ENCODE measurements around the gene TRPM2.
A peak's percentile ranks its signal among the peaks of the same experiment; 100 is the strongest.

TRPM2 gene

GRCh38 chr21:44431300-44431699 is 77.9 kb downstream of the TRPM2 start:
- Mint-ChIP-seq H3K4me1 (ENCODE audit: low read depth) (peaks cover 1% of the 10 kb centered on the region), H3K4me3 (no peak overlapping the region), H3K36me3 (ENCODE audit: low read depth) (peaks cover 11% of the 10 kb centered on the region), H3K27me3 (ENCODE audit: low read depth) (no peaks in the 10 kb centered on the region), H3K9me3 (peaks cover 20% of the 10 kb centered on the region), H3K27ac (no peak overlapping the region)

GRCh38 chr21:44432841-44433790 is 79.7 kb downstream of the TRPM2 start:
- Mint-ChIP-seq H3K27ac (no peak overlapping the region), H3K4me1 (ENCODE audit: low read depth) (peaks cover 1% of the 10 kb centered on the region), H3K4me3 (no peak overlapping the region), H3K36me3 (ENCODE audit: low read depth) (peaks cover 14% of the 10 kb centered on the region), H3K27me3 (ENCODE audit: low read depth) (no peaks in the 10 kb centered on the region), H3K9me3 (peaks cover 20% of the 10 kb centered on the region)

GRCh38 chr21:44433791-44434567 is 80.6 kb downstream of the TRPM2 start:
- H3K27ac Mint-ChIP-seq = peak overlapping the region; percentile 24
- H3K4me3 Mint-ChIP-seq = no peak overlapping the region
- H3K27me3 Mint-ChIP-seq (ENCODE audit: low read depth) = no peaks in the 10 kb centered on the region
- H3K9me3 Mint-ChIP-seq = peaks cover 16% of the 10 kb centered on the region
- no peaks in the 10 kb centered on the region for H3K4me1 Mint-ChIP-seq (ENCODE audit: low read depth)
- H3K36me3 Mint-ChIP-seq (ENCODE audit: low read depth) = peaks cover 12% of the 10 kb centered on the region

DNA sequence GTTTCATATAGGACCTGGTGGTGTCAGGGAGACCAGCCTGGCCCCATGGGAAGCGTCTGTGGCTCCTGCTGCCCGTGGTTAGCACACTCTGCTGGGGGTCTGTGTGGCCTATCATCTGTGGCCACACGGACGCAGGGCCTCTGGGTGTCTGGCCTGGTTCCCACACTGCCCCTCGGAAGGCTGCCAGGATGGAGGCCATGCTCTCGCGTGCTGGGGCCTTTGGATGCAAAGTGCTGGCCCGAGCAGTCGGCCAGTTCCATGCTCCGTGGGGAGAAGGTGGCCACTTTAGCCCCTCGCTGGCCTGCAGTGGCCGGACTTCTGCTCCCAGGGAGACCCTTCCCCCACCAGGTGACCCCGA is 81.1 kb downstream of the TRPM2 start:
- H3K4me3 Mint-ChIP-seq = no peak overlapping the region
- H3K36me3 Mint-ChIP-seq (ENCODE audit: low read depth) = peaks cover 14% of the 10 kb centered on the region
- no peaks in the 10 kb centered on the region for H3K4me1 Mint-ChIP-seq (ENCODE audit: low read depth)
- peaks cover 15% of the 10 kb centered on the region for H3K9me3 Mint-ChIP-seq
- H3K27me3 Mint-ChIP-seq (ENCODE audit: low read depth) = no peaks in the 10 kb centered on the region
- H3K27ac Mint-ChIP-seq = peak overlapping the region; percentile 24

DNA sequence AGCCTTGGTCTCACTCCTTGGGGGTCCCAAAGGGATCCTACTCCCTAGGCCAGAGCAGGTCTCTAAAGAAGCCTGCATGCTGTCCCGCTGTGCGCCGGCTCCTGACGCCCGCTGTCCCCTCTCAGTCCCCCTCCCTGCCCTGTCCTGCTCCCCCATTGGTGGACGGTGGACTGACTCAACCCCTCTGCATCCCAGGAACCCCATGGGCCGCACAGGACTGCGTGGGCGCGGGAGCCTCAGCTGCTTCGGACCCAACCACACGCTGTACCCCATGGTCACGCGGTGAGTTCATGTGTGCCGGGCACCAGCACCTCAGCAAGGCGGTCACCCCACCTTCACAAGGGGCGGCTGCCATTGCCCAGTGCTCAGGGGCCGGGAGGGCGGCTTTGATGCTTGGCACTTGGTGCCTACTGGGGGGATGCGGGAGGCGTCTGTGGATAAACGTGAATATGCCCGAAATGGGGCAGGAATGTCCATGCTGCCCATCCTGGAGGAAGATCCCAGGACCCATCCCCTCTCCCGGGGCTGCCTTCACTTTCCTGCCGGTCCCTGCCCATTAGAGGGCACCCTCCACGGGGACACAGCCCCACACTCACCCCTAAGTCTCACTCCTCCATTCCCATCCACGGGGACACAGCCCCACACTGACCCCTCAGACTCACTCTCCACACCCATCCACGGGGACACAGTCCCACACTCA is 81.7 kb downstream of the TRPM2 start:
- Mint-ChIP-seq H3K27ac (peak overlapping the region; percentile 15), H3K36me3 (ENCODE audit: low read depth) (peaks cover 13% of the 10 kb centered on the region), H3K27me3 (ENCODE audit: low read depth) (no peaks in the 10 kb centered on the region), H3K9me3 (peaks cover 9% of the 10 kb centered on the region), H3K4me1 (ENCODE audit: low read depth) (no peaks in the 10 kb centered on the region), H3K4me3 (no peak overlapping the region)

- Mint-ChIP-seq H3K27me3 (ENCODE audit: low read depth) (no peaks in the 10 kb centered on the region), H3K27ac (no peak overlapping the region), H3K4me3 (no peak overlapping the region), H3K4me1 (ENCODE audit: low read depth) (no peaks in the 10 kb centered on the region), H3K9me3 (peaks cover 3% of the 10 kb centered on the region), H3K36me3 (ENCODE audit: low read depth) (peaks cover 10% of the 10 kb centered on the region)
Measured at GRCh38 chr21:44436111-44436611, 82.7 kb downstream of the TRPM2 start.

GRCh38 chr21:44436958-44437357 is 83.5 kb downstream of the TRPM2 start:
- H3K36me3 Mint-ChIP-seq (ENCODE audit: low read depth) = peaks cover 8% of the 10 kb centered on the region
- H3K27ac Mint-ChIP-seq = no peak overlapping the region
- no peaks in the 10 kb centered on the region for H3K4me1 Mint-ChIP-seq (ENCODE audit: low read depth)
- no peaks in the 10 kb centered on the region for H3K9me3 Mint-ChIP-seq
- H3K27me3 Mint-ChIP-seq (ENCODE audit: low read depth) = no peaks in the 10 kb centered on the region
- no peak overlapping the region for H3K4me3 Mint-ChIP-seq

GRCh38 chr21:44437371-44437695 is 83.9 kb downstream of the TRPM2 start:
- Mint-ChIP-seq H3K27ac (no peak overlapping the region), H3K4me3 (no peak overlapping the region), H3K9me3 (no peaks in the 10 kb centered on the region), H3K36me3 (ENCODE audit: low read depth) (peaks cover 7% of the 10 kb centered on the region), H3K27me3 (ENCODE audit: low read depth) (no peaks in the 10 kb centered on the region), H3K4me1 (ENCODE audit: low read depth) (no peaks in the 10 kb centered on the region)

- Mint-ChIP-seq H3K4me3 (no peak overlapping the region), H3K36me3 (ENCODE audit: low read depth) (peaks cover 7% of the 10 kb centered on the region), H3K9me3 (no peaks in the 10 kb centered on the region), H3K27me3 (ENCODE audit: low read depth) (no peaks in the 10 kb centered on the region), H3K4me1 (ENCODE audit: low read depth) (no peaks in the 10 kb centered on the region), H3K27ac (no peak overlapping the region)
Measured at GRCh38 chr21:44437696-44438431, 84.4 kb downstream of the TRPM2 start.

- no peak overlapping the region for H3K4me3 Mint-ChIP-seq
- H3K27ac Mint-ChIP-seq = no peak overlapping the region
- no peaks in the 10 kb centered on the region for H3K27me3 Mint-ChIP-seq (ENCODE audit: low read depth)
- H3K4me1 Mint-ChIP-seq (ENCODE audit: low read depth) = no peaks in the 10 kb centered on the region
- no peaks in the 10 kb centered on the region for H3K9me3 Mint-ChIP-seq
- H3K36me3 Mint-ChIP-seq (ENCODE audit: low read depth) = peaks cover 7% of the 10 kb centered on the region
Measured at GRCh38 chr21:44438531-44439210, 85.2 kb downstream of the TRPM2 start.

- Mint-ChIP-seq H3K27me3 (ENCODE audit: low read depth) (no peaks in the 10 kb centered on the region), H3K4me3 (no peak overlapping the region), H3K4me1 (ENCODE audit: low read depth) (no peaks in the 10 kb centered on the region), H3K9me3 (no peaks in the 10 kb centered on the region), H3K27ac (no peak overlapping the region), H3K36me3 (ENCODE audit: low read depth) (peaks cover 7% of the 10 kb centered on the region)
Measured at GRCh38 chr21:44439211-44439600, 85.8 kb downstream of the TRPM2 start.

- Mint-ChIP-seq H3K36me3 (ENCODE audit: low read depth) (peaks cover 6% of the 10 kb centered on the region), H3K9me3 (no peaks in the 10 kb centered on the region), H3K27me3 (ENCODE audit: low read depth) (no peaks in the 10 kb centered on the region), H3K27ac (no peak overlapping the region), H3K4me3 (no peak overlapping the region), H3K4me1 (ENCODE audit: low read depth) (no peaks in the 10 kb centered on the region)
Measured at GRCh38 chr21:44440241-44441040, 87.0 kb downstream of the TRPM2 start.

GRCh38 chr21:44441041-44441400 is 87.6 kb downstream of the TRPM2 start:
- no peak overlapping the region for H3K27ac Mint-ChIP-seq
- no peaks in the 10 kb centered on the region for H3K27me3 Mint-ChIP-seq (ENCODE audit: low read depth)
- peaks cover 5% of the 10 kb centered on the region for H3K36me3 Mint-ChIP-seq (ENCODE audit: low read depth)
- H3K9me3 Mint-ChIP-seq = no peaks in the 10 kb centered on the region
- no peaks in the 10 kb centered on the region for H3K4me1 Mint-ChIP-seq (ENCODE audit: low read depth)
- no peak overlapping the region for H3K4me3 Mint-ChIP-seq

All from T-helper 1 cell treated with Interleukin-12 subunit alpha and Interleukin-12 subunit beta and Interleukin-4 antibody, amounts not matched to agents 30 μg/mL and 1 μg/mL, for 36 hours (primary cell).